Gastroesophageal sphincter (tissue), 4 donors: Measurements from ENCODE around the gene RIPK4. TPM values are rescaled to one million over a fixed set of nuclear protein-coding genes. Genes with fewer than 3 reads are reported as not detected.
"Not testable (repeated sequence)": the region's sequence is repeated elsewhere in the genome, so short reads cannot be mapped to it uniquely, and the experiment has no call there.

Source experiments
- ATAC-seq: fragments of 150-250 bp; one replicate; pipeline ENCODE4 v1.9.1; 2016; ENCODE audit warnings: mild to moderate bottlenecking, moderate library complexity
- H3K27ac ChIP-seq, 4 donors: fragments of 200-600 bp; sonication (generic) in 3 of 4; 1 replicate in 3 of 4; 2 replicates in 1 of 4; pipeline ENCODE4 v1.5.1; 2016 to 2019
- H3K27me3 ChIP-seq: fragments of 200-600 bp; sonication (generic); one replicate; pipeline ENCODE4 v1.5.1; 2019
- H3K36me3 ChIP-seq, 2 donors: fragments of 200-600 bp; sonication (generic); one replicate each; pipeline ENCODE4 v1.5.1; 2019; ENCODE audit warnings: control low read depth in 1 of 2
- H3K4me1 ChIP-seq, 3 donors: fragments of 200-600 bp; sonication (generic); 1 replicate in 2 of 3; 2 replicates in 1 of 3; pipeline ENCODE4 v1.5.1; 2016 to 2019; ENCODE audit warnings: control low read depth in 2 of 3
- H3K4me3 ChIP-seq, 2 donors: fragments of 200-600 bp; sonication (generic); one replicate each; pipeline ENCODE4 v1.5.1; 2019; ENCODE audit warnings: mild to moderate bottlenecking in 1 of 2, moderate library complexity in 1 of 2
- H3K9me3 ChIP-seq, 3 donors: fragments of 200-600 bp; sonication (generic); one replicate each; pipeline ENCODE4 v1.5.1; 2017 to 2019; ENCODE audit warnings: control low read depth in 2 of 3
- CTCF ChIP-seq, 4 experiments: fragments of 200-600 bp in 2 of 4; fragments of 450-650 bp in 2 of 4; sonication (generic) in 1 of 4; IDR thresholded peaks; one replicate each; pipeline ENCODE4 v1.5.1; 2017 to 2019; ENCODE audit warnings: antibody characterized with exemption in 4 of 4, mild to moderate bottlenecking in 2 of 4, moderate library complexity in 2 of 4
- EP300 ChIP-seq: sonication (generic); formaldehyde crosslinking; IDR thresholded peaks from one replicate; pipeline ENCODE4 v1.6.1; 2017; ENCODE audit warnings: antibody characterized with exemption, mild to moderate bottlenecking
- POLR2A ChIP-seq, 2 donors: fragments of 450-650 bp; IDR thresholded peaks; one replicate each; pipeline ENCODE4 v1.6.1; 2017; ENCODE audit warnings: antibody characterized with exemption in 2 of 2, mild to moderate bottlenecking in 2 of 2, moderate library complexity in 1 of 2
- POLR2AphosphoS5 ChIP-seq: sonication (generic); formaldehyde crosslinking; IDR thresholded peaks from one replicate; pipeline ENCODE4 v1.6.1; 2017; ENCODE audit warnings: antibody characterized with exemption
- WGBS, 2 donors: methylation state at CpG; one replicate each; pipeline ENCODE4 v1.1.5; 2018; ENCODE audit warnings: low coverage in 1 of 2; 5-methylcytosine and 5-hydroxymethylcytosine counted together
- total RNA-seq, 4 donors: library from RNA; depleted of rRNA; stranded (reverse); fragments of >200 nt; gene quantifications; one replicate each; pipeline ENCODE4 v1.1.0, GENCODE V29; 2016

Gene RIPK4
- total RNA-seq, 4 donors from 2014 or later: 0.40 to 5.8 (median 1.5) TPM

- Histone ChIP-seq H3K4me3 (no peak overlapping the region), H3K27me3 (peaks cover 22% of the 10 kb centered on the region), H3K4me1 (no peaks in the 10 kb centered on the region), H3K9me3 (no peaks in the 10 kb centered on the region), H3K27ac (no peak overlapping the region), H3K36me3 (no peaks in the 10 kb centered on the region)
- 71% methylated on average over 1 of the region's 10 CpGs; no CpG with 5 or more reads in 1 of the 2 donors for WGBS, 2 donors
- TF ChIP-seq EP300: no peak
- TF ChIP-seq POLR2A (IDR thresholded peaks at IDR 0.05): no peak
- ATAC-seq: no peak
Observed at GRCh38 chr21:41699311-41699710, 67.5 kb downstream of the RIPK4 start.

- WGBS, 2 donors: 91 to 100% methylated on average over 2 to 9 of the region's 11 CpGs
- no peaks in the 10 kb centered on the region for H3K36me3 ChIP-seq
- no peak for ATAC-seq
- H3K4me1 ChIP-seq: no peaks in the 10 kb centered on the region
- no peak overlapping the region for H3K27ac ChIP-seq
- no peak overlapping the region for H3K4me3 ChIP-seq
- no peak for TF ChIP-seq CTCF (IDR thresholded peaks at IDR 0.05)
- no peak for TF ChIP-seq POLR2A (IDR thresholded peaks at IDR 0.05)
- no peak for TF ChIP-seq POLR2AphosphoS5
- TF ChIP-seq EP300: no peak
- no peaks in the 10 kb centered on the region for H3K9me3 ChIP-seq
- peaks cover 24% of the 10 kb centered on the region for H3K27me3 ChIP-seq
Observed at GRCh38 chr21:41698071-41698470, 68.8 kb downstream of the RIPK4 start.

- no peak for ATAC-seq
- Histone ChIP-seq H3K9me3 (no peaks in the 10 kb centered on the region), H3K4me1 (no peaks in the 10 kb centered on the region), H3K36me3 (no peaks in the 10 kb centered on the region), H3K27ac (no peak overlapping the region), H3K4me3 (no peak overlapping the region), H3K27me3 (peaks cover 43% of the 10 kb centered on the region)
- WGBS, 2 donors: 24 to 51% methylated on average over 2 of the region's 2 CpGs
- TF ChIP-seq POLR2AphosphoS5 (no peak), EP300 (no peak), POLR2A (IDR thresholded peaks at IDR 0.05) (no peak), CTCF (IDR thresholded peaks at IDR 0.05) (no peak)
Observed at GRCh38 chr21:41695513-41695912, 71.3 kb downstream of the RIPK4 start.

- H3K27me3 ChIP-seq: peaks cover 40% of the 10 kb centered on the region
- not testable (repeated sequence) for H3K36me3 ChIP-seq, H3K4me1 ChIP-seq, H3K4me3 ChIP-seq, H3K9me3 ChIP-seq, ATAC-seq, H3K27ac ChIP-seq
- WGBS, 2 donors: 78 to 86% methylated on average over 4 of the region's 4 CpGs
Observed at GRCh38 chr21:41694042-41694441, 72.8 kb downstream of the RIPK4 start.

- 20% methylated on average over 2 of the region's 10 CpGs; no CpG with 5 or more reads in 1 of the 2 donors for WGBS, 2 donors
- peaks cover 49% of the 10 kb centered on the region for H3K27me3 ChIP-seq
- no peaks in the 10 kb centered on the region for H3K4me1 ChIP-seq
- no peaks in the 10 kb centered on the region for H3K36me3 ChIP-seq
- H3K4me3 ChIP-seq: no peak overlapping the region
- no peak for ATAC-seq
- TF ChIP-seq POLR2AphosphoS5 (no peak), EP300 (no peak), POLR2A (IDR thresholded peaks at IDR 0.05) (no peak), CTCF (IDR thresholded peaks at IDR 0.05) (no peak)
- H3K9me3 ChIP-seq: no peaks in the 10 kb centered on the region
- no peak overlapping the region for H3K27ac ChIP-seq
Observed at GRCh38 chr21:41692185-41692565, 74.7 kb downstream of the RIPK4 start.

GRCh38 chr21:41691205-41692184 lies 75.4 kb downstream of the RIPK4 start:
- Histone ChIP-seq H3K9me3 (no peaks in the 10 kb centered on the region), H3K27ac (no peak overlapping the region), H3K36me3 (no peaks in the 10 kb centered on the region), H3K27me3 (peaks cover 53% of the 10 kb centered on the region), H3K4me1 (no peaks in the 10 kb centered on the region), H3K4me3 (no peak overlapping the region)
- no peak for ATAC-seq
- TF ChIP-seq EP300 (no peak), CTCF (IDR thresholded peaks at IDR 0.05) (no peak), POLR2A (IDR thresholded peaks at IDR 0.05) (no peak)
- WGBS, 2 donors: 43 to 55% methylated on average over 4 to 10 of the region's 12 CpGs
